NB4 (cell line): ENCODE data around the gene MTMR2.
A peak's percentile ranks its signal among the peaks of the same experiment; 100 is the strongest.

ENCODE experiments used
- DNase-seq: peaks from one replicate; pipeline ENCODE4 v3.0.0; 2010; ENCODE audit warnings: low read depth
- H3K4me3 ChIP-seq: one replicate; pipeline ENCODE4 v1.5.1; 2011; ENCODE audit warnings: mild to moderate bottlenecking, low read depth, low read length, moderate library complexity
- MYC ChIP-seq: IDR thresholded peaks from 2 replicates; pipeline ENCODE4 v1.6.1; 2011; ENCODE audit warnings: low read depth, low read length
- POLR2A ChIP-seq: IDR thresholded peaks from 2 replicates; pipeline ENCODE4 v1.6.1; 2011; ENCODE audit warnings: mild to moderate bottlenecking; ENCODE audit not compliant: insufficient read length; ENCODE audit errors: extremely low read depth
- TF ChIP-seq, protein P1 (sequence below): IDR thresholded peaks from 2 replicates; pipeline ENCODE4 v1.6.1; 2011; ENCODE audit warnings: low read depth, low read length
- TF ChIP-seq, protein P2 (sequence below): IDR thresholded peaks from one replicate; pipeline ENCODE4 v1.5.1; 2012; ENCODE audit warnings: low read depth, low read length

The MTMR2 gene

DNA sequence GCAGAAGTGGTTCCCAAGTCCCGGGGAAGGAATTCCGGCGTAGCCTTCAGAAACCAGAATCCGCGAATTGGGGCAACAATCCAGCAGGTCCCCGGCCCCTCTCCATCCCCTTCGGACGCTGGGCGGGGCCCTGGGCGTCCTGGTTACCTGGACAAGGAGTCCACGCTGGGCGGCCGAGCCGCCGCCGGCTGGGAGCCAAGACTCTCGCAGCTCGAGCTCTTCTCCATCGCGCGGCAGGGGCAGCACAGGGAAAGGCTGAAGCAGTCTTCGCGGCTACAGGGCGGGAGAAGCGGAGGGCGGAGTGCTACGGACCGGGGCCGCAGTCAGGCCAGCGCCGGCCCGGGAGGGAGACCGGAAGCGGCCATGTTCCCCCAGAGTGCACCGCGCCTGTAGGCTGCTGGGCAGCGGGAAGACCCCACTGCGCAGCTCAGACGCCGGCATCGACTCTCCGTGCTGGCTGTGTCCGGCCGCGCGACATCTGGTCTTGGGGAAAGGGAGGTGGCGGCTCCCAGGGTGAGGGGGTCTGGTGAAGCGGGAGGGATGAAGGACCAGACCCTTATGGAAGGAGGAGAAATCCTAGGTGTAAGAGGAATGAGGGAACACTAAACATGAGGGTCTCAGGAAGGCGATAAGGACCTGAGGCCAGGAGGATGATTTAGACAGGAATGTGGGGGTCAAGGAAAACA lies at the start of gene MTMR2:
MTMR2 (minus strand) TSS at position 380 of the 686 bp plus-strand sequence; CDS start at position 227, 153 bp downstream.
- peak within 1 kb of the TSS; percentile 76 for H3K4me3 ChIP-seq
- TF ChIP-seq MYC (peak; percentile 77), POLR2A (peak; percentile 96)
- TF ChIP-seq, protein P1, sequence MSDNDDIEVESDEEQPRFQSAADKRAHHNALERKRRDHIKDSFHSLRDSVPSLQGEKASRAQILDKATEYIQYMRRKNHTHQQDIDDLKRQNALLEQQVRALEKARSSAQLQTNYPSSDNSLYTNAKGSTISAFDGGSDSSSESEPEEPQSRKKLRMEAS = peak; percentile 77
- TF ChIP-seq, protein P2, sequence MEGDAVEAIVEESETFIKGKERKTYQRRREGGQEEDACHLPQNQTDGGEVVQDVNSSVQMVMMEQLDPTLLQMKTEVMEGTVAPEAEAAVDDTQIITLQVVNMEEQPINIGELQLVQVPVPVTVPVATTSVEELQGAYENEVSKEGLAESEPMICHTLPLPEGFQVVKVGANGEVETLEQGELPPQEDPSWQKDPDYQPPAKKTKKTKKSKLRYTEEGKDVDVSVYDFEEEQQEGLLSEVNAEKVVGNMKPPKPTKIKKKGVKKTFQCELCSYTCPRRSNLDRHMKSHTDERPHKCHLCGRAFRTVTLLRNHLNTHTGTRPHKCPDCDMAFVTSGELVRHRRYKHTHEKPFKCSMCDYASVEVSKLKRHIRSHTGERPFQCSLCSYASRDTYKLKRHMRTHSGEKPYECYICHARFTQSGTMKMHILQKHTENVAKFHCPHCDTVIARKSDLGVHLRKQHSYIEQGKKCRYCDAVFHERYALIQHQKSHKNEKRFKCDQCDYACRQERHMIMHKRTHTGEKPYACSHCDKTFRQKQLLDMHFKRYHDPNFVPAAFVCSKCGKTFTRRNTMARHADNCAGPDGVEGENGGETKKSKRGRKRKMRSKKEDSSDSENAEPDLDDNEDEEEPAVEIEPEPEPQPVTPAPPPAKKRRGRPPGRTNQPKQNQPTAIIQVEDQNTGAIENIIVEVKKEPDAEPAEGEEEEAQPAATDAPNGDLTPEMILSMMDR = no peak
- DNase-seq = peak; percentile 89

DNA sequence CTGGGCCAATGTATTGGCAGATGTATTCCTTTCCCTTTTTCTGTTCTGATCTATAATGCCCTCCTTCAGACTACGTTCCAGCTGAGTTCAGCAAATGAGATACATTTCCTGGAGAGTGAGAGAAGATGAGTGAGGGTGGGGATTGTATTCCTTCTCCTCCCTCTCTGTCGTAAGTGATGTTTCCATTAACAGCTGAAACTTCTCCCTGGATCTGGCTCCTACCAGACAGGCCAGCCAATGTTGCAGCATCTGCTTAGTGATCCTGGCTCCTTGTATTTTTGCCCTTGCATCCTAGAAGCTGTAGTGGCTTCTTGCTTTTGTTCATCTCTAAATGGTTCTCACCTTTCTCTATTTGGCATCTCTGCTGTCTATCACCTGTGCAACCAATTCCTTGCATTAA lies 48.2 kb upstream of the MTMR2 start:
- H3K4me3 ChIP-seq = no peak overlapping the region
- DNase-seq = no peak
- TF ChIP-seq, protein P1 = no peak
- TF ChIP-seq MYC (no peak), POLR2A (no peak)
- TF ChIP-seq, protein P2 = no peak

DNA sequence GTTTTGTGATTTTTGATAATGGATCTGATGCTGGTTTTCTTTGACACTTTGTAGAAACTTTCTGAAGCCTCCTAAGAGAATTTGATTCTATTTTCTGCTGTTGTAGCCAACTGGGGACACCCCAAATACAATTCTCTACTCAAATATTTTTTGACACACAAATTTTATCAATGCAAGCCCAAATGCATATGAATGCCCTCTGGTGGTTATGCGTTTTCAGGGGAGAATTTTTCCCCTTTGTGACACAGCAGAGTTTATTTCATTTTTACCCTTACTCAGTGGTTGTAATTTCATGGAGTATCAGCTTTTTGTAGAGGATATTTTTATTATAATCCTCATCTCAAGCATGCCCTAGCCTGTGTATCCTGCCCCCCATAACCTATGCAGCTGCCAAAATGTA lies 44.7 kb upstream of the MTMR2 start:
- no peak overlapping the region for H3K4me3 ChIP-seq
- no peak for TF ChIP-seq MYC
- TF ChIP-seq, protein P2 = peak; percentile 14
- DNase-seq = peak; percentile 14

DNA sequence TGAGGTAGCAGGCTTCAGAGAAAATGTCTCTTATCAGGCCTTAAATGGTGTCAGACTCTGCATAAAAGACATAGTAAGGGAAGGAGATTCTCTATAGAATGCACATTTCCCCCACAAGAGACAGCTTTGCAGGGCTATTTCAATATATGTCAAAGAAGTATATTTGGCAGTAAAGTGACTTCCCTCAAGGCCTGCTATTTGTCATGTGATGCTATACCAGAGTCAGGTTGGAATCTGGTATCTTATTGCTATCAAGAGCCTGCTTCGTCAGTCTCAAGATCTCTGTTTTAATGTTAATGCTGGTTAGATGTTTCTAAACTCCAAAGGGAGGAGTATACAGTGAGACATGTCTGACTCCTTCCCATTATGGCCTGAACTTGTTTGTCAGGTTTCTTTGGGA lies 40.4 kb upstream of the MTMR2 start:
- DNase-seq = no peak
- TF ChIP-seq, protein P1 = no peak
- no peak for TF ChIP-seq MYC
- TF ChIP-seq, protein P2 = no peak
- TF ChIP-seq POLR2A = no peak
- H3K4me3 ChIP-seq = no peak overlapping the region

DNA sequence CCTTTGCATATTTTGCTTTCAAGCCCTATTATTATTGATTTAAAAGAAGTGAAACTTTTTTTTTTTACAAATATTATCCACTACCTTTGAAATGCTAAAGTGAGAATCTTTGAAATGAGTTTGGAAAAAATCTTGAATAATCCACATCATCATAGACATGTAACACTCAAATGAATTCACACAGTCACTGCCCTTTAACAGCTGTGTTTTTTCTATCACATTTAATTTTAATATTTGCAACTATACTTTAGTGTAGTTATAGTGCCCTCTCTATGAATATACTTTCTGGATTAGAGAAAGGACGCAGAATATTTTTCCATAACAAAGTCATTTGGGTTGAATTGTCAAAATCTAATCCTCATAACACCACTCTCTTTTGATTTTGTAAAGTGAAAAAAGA lies 37.9 kb upstream of the MTMR2 start:
- TF ChIP-seq, protein P2 = no peak
- no peak for TF ChIP-seq POLR2A
- TF ChIP-seq, protein P1 = no peak
- no peak overlapping the region for H3K4me3 ChIP-seq
- DNase-seq = no peak
